A549 treated with dexamethasone at 1 μM for 4 hours (cell line): ENCODE results near the gene FMN2. TPM values are rescaled to one million over a fixed set of nuclear protein-coding genes. Genes with fewer than 3 reads are reported as not detected.

ENCODE experiments used
- total RNA-seq: library from RNA; stranded (reverse); fragments of 200-300 nt; extraction: Qiagen RNA extraction; gene quantifications from 5 replicates; pipeline ENCODE4 v1.2.3, GENCODE V29; 2022

FMN2 gene
- total RNA-seq, result 3.2 to 4.3 TPM (median 3.6 TPM) in 5 replicates

DNA sequence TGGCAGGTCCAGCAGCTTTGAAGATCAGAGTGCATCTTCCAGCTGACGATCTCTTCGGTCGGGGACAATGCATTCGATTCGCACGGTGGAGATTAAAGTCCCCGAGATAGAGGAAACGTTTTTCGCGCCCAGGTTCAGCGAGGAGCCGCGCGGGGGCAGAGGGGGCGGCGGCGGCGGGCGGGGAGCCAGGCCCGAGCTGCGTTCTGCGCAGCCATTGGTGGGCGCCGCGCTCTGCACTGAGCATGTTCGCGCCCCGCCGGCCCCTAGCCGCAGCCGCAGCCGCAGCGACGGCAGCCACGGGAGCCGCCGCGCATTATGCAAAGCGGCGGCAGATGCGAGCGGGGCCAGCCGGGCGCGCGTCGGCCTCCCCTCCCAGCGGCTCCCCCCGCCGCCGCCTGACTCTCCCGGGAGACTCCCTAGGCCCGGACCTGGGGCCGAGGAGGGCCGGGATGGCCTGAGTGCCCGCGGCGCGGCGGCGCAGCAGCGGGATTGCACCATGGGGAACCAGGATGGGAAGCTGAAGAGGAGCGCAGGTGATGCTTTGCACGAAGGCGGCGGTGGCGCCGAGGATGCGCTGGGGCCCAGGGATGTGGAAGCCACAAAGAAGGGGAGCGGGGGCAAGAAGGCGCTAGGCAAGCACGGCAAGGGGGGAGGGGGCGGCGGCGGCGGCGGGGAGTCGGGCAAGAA is at the start of gene FMN2:
Gene FMN2 (plus strand): TSS at position 270 of the 687 bp plus-strand sequence. CDS start 227 bp downstream, at position 497.

